ENCODE data around the gene FBXW9.
A peak's percentile ranks its signal among the peaks of the same experiment; 100 is the strongest.

The FBXW9 gene

GRCh38 chr19:12695514-12695913, 917 bp downstream of the FBXW9 start:
- no peak for TF ChIP-seq CTCF (IDR thresholded peaks at IDR 0.05; ENCODE audit: insufficient read depth, low read length, poor library complexity, severe bottlenecking)
- no peak for TF ChIP-seq EZH2phosphoT487 (conservative IDR thresholded peaks at IDR 0.05; ENCODE audit: low read length)
- Histone ChIP-seq H3K27me3 (ENCODE audit: low read length) (no peaks in the 10 kb centered on the region), H3K36me3 (ENCODE audit: low read length) (no peaks in the 10 kb centered on the region), H3K27ac (ENCODE audit: low read depth, low read length) (no peak overlapping the region), H3K9me2 (replicated peaks; ENCODE audit: insufficient read depth, low read length) (no peaks in the 10 kb centered on the region), H3K79me2 (ENCODE audit: insufficient read depth, low read length) (no peaks in the 10 kb centered on the region), H2AFZ (ENCODE audit: low read depth, low read length, severe bottlenecking) (no peak overlapping the region), H3K9me3 (ENCODE audit: insufficient read depth, low read length) (no peaks in the 10 kb centered on the region), H4K20me1 (ENCODE audit: low read depth, low read length) (no peaks in the 10 kb centered on the region), H3K4me3 (ENCODE audit: insufficient read depth, low read length, poor library complexity, severe bottlenecking) (peak overlapping the region; percentile 57), H3K9ac (ENCODE audit: low read length) (no peak overlapping the region), H3F3A (ENCODE audit: insufficient read depth) (peaks cover 24% of the 10 kb centered on the region), H3K4me2 (ENCODE audit: low read depth, low read length, poor library complexity, severe bottlenecking) (peak overlapping the region; percentile 72)

GRCh38 chr19:12695096-12695495, 1.3 kb downstream of the FBXW9 start:
- Histone ChIP-seq H3K79me2 (ENCODE audit: insufficient read depth, low read length) (no peaks in the 10 kb centered on the region), H2AFZ (ENCODE audit: low read depth, low read length, severe bottlenecking) (no peak overlapping the region), H3K9ac (ENCODE audit: low read length) (no peak overlapping the region), H3K9me3 (ENCODE audit: insufficient read depth, low read length) (no peaks in the 10 kb centered on the region), H4K20me1 (ENCODE audit: low read depth, low read length) (no peaks in the 10 kb centered on the region), H3K9me2 (replicated peaks; ENCODE audit: insufficient read depth, low read length) (no peaks in the 10 kb centered on the region), H3K4me3 (ENCODE audit: insufficient read depth, low read length, poor library complexity, severe bottlenecking) (no peak overlapping the region), H3K27ac (ENCODE audit: low read depth, low read length) (no peak overlapping the region), H3F3A (ENCODE audit: insufficient read depth) (peaks cover 24% of the 10 kb centered on the region), H3K4me2 (ENCODE audit: low read depth, low read length, poor library complexity, severe bottlenecking) (no peak overlapping the region), H3K36me3 (ENCODE audit: low read length) (no peaks in the 10 kb centered on the region), H3K27me3 (ENCODE audit: low read length) (no peaks in the 10 kb centered on the region)
- TF ChIP-seq CTCF (IDR thresholded peaks at IDR 0.05; ENCODE audit: insufficient read depth, low read length, poor library complexity, severe bottlenecking), result no peak
- TF ChIP-seq EZH2phosphoT487 (conservative IDR thresholded peaks at IDR 0.05; ENCODE audit: low read length), result no peak

GRCh38 chr19:12694641-12695040, 1.8 kb downstream of the FBXW9 start:
- Histone ChIP-seq H3K9ac (ENCODE audit: low read length) (no peak overlapping the region), H3K27me3 (ENCODE audit: low read length) (no peaks in the 10 kb centered on the region), H3K4me3 (ENCODE audit: insufficient read depth, low read length, poor library complexity, severe bottlenecking) (no peak overlapping the region), H4K20me1 (ENCODE audit: low read depth, low read length) (no peaks in the 10 kb centered on the region), H3F3A (ENCODE audit: insufficient read depth) (peaks cover 24% of the 10 kb centered on the region), H2AFZ (ENCODE audit: low read depth, low read length, severe bottlenecking) (no peak overlapping the region), H3K9me3 (ENCODE audit: insufficient read depth, low read length) (no peaks in the 10 kb centered on the region), H3K36me3 (ENCODE audit: low read length) (no peaks in the 10 kb centered on the region), H3K4me2 (ENCODE audit: low read depth, low read length, poor library complexity, severe bottlenecking) (no peak overlapping the region), H3K9me2 (replicated peaks; ENCODE audit: insufficient read depth, low read length) (no peaks in the 10 kb centered on the region), H3K79me2 (ENCODE audit: insufficient read depth, low read length) (no peaks in the 10 kb centered on the region), H3K27ac (ENCODE audit: low read depth, low read length) (no peak overlapping the region)
- TF ChIP-seq CTCF (IDR thresholded peaks at IDR 0.05; ENCODE audit: insufficient read depth, low read length, poor library complexity, severe bottlenecking), result no peak
- no peak for TF ChIP-seq EZH2phosphoT487 (conservative IDR thresholded peaks at IDR 0.05; ENCODE audit: low read length)
